Stimulated activated naive B cell treated with anti-CD40 and anti-IgM and Interleukin-4, amounts not matched to agents 10 μg/mL and 1 μg/mL and 100 μg/mL, for 72 hours (primary cell): Measurements from ENCODE around the gene CYP3A5.

ENCODE experiments used
- ATAC-seq, 2 donors: fragments of 150-1000 bp; cut with Tn5 transposase; replicated peaks; 2 replicates each; pipeline ENCODE4 v1.10.0; 2021; ENCODE audit warnings: moderate library complexity in 1 of 2
- DNase-seq: peaks from one replicate; pipeline ENCODE4 v3.0.0; 2021
- H3K27ac Mint-ChIP-seq: one replicate; pipeline ENCODE4 v1.8.0; 2022; ENCODE audit warnings: mild to moderate bottlenecking, mixed read lengths
- H3K27me3 Mint-ChIP-seq, 2 donors: one replicate each; pipeline ENCODE4 v1.8.0; 2022; ENCODE audit warnings: mixed read lengths in 2 of 2
- H3K36me3 Mint-ChIP-seq, 2 donors: one replicate each; pipeline ENCODE4 v1.8.0; 2022; ENCODE audit warnings: mixed read lengths in 2 of 2, mild to moderate bottlenecking in 1 of 2
- H3K4me1 Mint-ChIP-seq, 2 donors: one replicate each; pipeline ENCODE4 v1.8.0; 2022; ENCODE audit warnings: mixed read lengths in 2 of 2, mild to moderate bottlenecking in 1 of 2
- H3K4me3 Mint-ChIP-seq, 2 donors: one replicate each; pipeline ENCODE4 v1.8.0; 2022; ENCODE audit warnings: mild to moderate bottlenecking in 2 of 2, mixed read lengths in 2 of 2, moderate library complexity in 1 of 2
- H3K9me3 Mint-ChIP-seq, 2 donors: one replicate each; pipeline ENCODE4 v1.8.0; 2022; ENCODE audit warnings: mixed read lengths in 2 of 2, mild to moderate bottlenecking in 1 of 2

CYP3A5 gene

DNA sequence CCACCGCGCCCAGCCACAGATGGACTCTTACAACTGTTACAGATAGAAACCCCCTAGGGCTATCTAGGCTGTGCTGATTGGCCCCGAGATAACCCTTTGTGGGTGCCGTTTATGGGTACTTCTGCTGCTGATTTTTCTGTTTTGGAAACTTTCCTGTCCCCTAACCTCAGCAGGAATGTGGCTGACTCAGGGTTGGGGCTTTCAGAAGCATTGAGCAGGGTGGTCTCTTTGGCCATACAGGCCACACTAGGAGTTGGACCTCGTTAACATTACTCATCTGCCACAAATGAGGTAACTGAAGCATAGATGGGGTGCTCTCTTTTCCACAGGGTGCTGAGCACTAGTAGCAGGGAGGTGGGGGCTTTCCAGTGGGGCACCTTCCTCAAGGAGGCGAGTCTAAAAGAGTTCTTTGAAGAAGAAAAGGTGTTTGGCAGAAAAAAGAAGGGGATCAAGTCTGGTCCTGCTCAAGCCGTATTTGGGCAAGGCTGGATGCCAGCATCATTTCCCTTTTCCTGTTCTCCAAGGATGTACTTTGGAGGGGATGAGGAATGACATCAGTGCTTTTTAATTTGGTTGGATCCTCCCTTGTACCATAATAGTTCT, 56.6 kb downstream of the CYP3A5 start:
- Mint-ChIP-seq H3K4me3 (no peak overlapping the region), H3K27me3 (no peaks in the 10 kb centered on the region), H3K4me1 (peaks cover 18 to 47% of the 10 kb centered on the region in 2 donors), H3K36me3 (peaks cover 57 to 77% of the 10 kb centered on the region in 2 donors), H3K27ac (peak overlapping the region; percentile 43), H3K9me3 (no peaks in the 10 kb centered on the region)
- DNase-seq (no peak), ATAC-seq (no peak)

GRCh38 chr7:99622596-99622995, 57.2 kb downstream of the CYP3A5 start:
- Mint-ChIP-seq H3K4me3 (no peak overlapping the region), H3K27me3 (no peaks in the 10 kb centered on the region), H3K27ac (no peak overlapping the region), H3K9me3 (no peaks in the 10 kb centered on the region), H3K4me1 (peaks cover 24 to 53% of the 10 kb centered on the region in 2 donors), H3K36me3 (peaks cover 54 to 76% of the 10 kb centered on the region in 2 donors)
- DNase-seq (no peak), ATAC-seq (no peak)

DNA sequence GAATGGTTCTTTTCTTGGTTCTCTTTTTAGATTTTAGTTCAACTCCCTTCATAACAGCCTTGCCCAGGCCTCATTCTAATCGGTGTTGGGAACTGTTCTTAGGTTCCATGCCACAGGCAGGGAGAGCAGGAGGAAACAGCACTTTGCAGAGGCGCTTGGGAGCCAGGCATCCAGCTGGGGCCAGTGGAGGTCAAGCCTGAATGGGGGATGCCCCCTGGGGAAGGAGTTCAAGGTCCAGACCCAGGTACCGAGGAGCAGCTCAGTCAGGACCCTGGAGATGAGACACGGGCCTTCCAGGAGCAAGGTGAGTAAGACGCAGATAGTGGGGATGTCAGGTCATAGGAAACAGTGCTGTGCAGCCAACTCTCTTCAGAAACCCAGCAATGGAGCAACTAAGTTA, 58.5 kb downstream of the CYP3A5 start:
- H3K4me3 Mint-ChIP-seq = no peak overlapping the region
- peak overlapping the region; percentile 37 for H3K27ac Mint-ChIP-seq
- no peak for ATAC-seq
- peaks cover 29 to 66% of the 10 kb centered on the region in 2 donors for H3K4me1 Mint-ChIP-seq
- no peaks in the 10 kb centered on the region for H3K27me3 Mint-ChIP-seq
- peaks cover 52 to 74% of the 10 kb centered on the region in 2 donors for H3K36me3 Mint-ChIP-seq
- no peak for DNase-seq
- no peaks in the 10 kb centered on the region for H3K9me3 Mint-ChIP-seq

DNA sequence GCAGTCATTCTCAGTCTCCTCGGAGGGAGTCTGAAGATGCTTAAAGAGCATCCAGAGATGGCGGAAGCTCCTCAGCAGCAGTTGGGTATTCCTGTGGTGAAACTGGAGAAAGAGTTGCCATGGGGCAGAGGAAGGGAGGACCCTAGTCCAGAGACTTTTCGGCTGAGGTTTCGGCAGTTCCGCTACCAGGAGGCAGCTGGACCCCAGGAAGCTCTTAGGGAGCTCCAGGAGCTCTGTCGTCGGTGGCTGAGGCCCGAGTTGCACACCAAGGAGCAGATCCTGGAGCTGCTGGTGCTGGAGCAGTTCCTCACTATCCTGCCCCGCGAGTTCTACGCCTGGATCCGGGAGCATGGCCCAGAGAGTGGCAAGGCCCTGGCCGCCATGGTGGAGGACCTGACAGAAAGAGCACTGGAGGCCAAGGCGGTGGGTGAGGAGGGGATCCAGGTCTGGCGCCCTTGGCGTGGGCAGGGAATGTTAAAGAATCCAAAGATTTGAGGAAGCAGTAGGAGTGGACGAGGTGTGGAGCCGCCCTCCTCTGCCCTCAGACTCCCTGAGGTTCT, 60.1 kb downstream of the CYP3A5 start:
- Mint-ChIP-seq H3K4me1 (peaks cover 28 to 56% of the 10 kb centered on the region in 2 donors), H3K9me3 (no peaks in the 10 kb centered on the region), H3K36me3 (peaks cover 40 to 57% of the 10 kb centered on the region in 2 donors), H3K27me3 (peaks cover 0 to 5% of the 10 kb centered on the region in 2 donors), H3K27ac (no peak overlapping the region), H3K4me3 (no peak overlapping the region)
- ATAC-seq (no peak), DNase-seq (no peak)

DNA sequence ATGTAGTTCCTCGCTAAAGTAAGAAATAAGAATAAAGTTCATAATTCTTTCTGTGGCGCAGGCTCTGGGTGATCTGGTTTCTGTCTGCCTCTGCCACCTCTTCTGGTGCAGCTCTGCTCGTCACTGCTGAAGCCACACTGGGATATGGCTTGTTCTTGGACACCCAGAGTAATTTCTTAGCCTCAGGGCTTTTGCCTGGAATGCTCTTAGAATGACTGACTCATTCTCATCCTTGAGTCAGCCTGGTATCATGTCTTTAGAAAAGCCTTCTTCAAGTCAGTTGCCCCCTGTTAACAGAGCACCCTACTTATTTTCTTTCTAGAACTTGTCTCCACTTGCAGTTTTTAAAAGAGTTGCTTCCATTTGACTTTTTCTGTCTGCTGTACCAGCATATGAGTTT, 61.1 kb downstream of the CYP3A5 start:
- Mint-ChIP-seq H3K4me3 (peak overlapping the region; percentile 72 to 98), H3K27ac (no peak overlapping the region), H3K27me3 (peaks cover 0 to 9% of the 10 kb centered on the region in 2 donors), H3K36me3 (peaks cover 31 to 48% of the 10 kb centered on the region in 2 donors), H3K9me3 (no peaks in the 10 kb centered on the region), H3K4me1 (peaks cover 25 to 47% of the 10 kb centered on the region in 2 donors)
- ATAC-seq = no peak
- DNase-seq = no peak

DNA sequence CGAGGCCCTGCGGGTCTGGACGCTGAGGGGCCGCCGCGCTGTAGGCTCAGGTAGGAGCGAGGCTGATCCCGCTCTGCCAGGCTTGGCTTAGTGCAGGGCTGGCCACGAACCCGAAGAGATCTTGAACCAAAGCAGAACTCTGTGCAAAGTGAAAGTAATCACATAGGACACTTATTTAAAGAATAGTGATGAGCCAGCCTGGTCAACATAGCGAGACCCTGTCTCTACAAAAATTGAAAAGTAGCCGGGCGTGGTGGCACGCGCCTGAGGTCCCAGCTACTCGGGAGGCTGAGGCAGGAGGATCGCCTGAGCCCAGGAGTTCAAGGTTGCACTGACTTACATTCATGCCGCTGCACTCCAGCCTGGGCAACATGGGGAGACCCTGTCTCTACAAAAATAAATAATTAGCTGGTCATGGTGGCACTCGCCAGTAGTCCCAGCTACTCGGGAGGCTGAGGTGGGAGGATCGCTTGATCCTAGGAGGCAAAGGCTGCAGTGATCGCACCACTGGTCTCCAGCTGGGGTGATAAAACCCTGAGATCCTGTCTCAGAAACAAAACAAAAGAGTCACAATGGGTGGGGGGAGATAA, 62.5 kb downstream of the CYP3A5 start:
- Mint-ChIP-seq H3K27me3 (peaks cover 0 to 9% of the 10 kb centered on the region in 2 donors), H3K4me1 (peaks cover 22 to 39% of the 10 kb centered on the region in 2 donors), H3K4me3 (peak overlapping the region; percentile 96 to 98), H3K9me3 (no peaks in the 10 kb centered on the region), H3K36me3 (peaks cover 23 to 39% of the 10 kb centered on the region in 2 donors), H3K27ac (peak overlapping the region; percentile 97)
- ATAC-seq (no peak), DNase-seq (no peak)

GRCh38 chr7:99616359-99617191, 63.2 kb downstream of the CYP3A5 start, which contains the start of gene ZSCAN25:
ZSCAN25 (plus strand) TSS chr7:99616946; CDS start chr7:99619607, 2,661 bp downstream.
- peaks cover 0 to 9% of the 10 kb centered on the region in 2 donors for H3K27me3 Mint-ChIP-seq
- no peaks in the 10 kb centered on the region for H3K9me3 Mint-ChIP-seq
- peaks cover 21 to 33% of the 10 kb centered on the region in 2 donors for H3K36me3 Mint-ChIP-seq
- peaks cover 22 to 39% of the 10 kb centered on the region in 2 donors for H3K4me1 Mint-ChIP-seq
- peak within 1 kb of the TSS; percentile 97 for H3K27ac Mint-ChIP-seq
- ATAC-seq = peak; percentile 99
- peak; percentile 84 for DNase-seq
- peak within 1 kb of the TSS; percentile 96 to 98 for H3K4me3 Mint-ChIP-seq

GRCh38 chr7:99615989-99616358, 63.8 kb downstream of the CYP3A5 start:
- peak overlapping the region; percentile 96 to 98 for H3K4me3 Mint-ChIP-seq
- DNase-seq (no peak), ATAC-seq (no peak)
- peaks cover 17 to 27% of the 10 kb centered on the region in 2 donors for H3K36me3 Mint-ChIP-seq
- no peaks in the 10 kb centered on the region for H3K9me3 Mint-ChIP-seq
- peak overlapping the region; percentile 97 for H3K27ac Mint-ChIP-seq
- H3K27me3 Mint-ChIP-seq = peaks cover 0 to 9% of the 10 kb centered on the region in 2 donors
- H3K4me1 Mint-ChIP-seq = peaks cover 22 to 35% of the 10 kb centered on the region in 2 donors

- H3K4me3 Mint-ChIP-seq = no peak overlapping the region
- H3K27ac Mint-ChIP-seq = no peak overlapping the region
- ATAC-seq (no peak), DNase-seq (no peak)
- H3K4me1 Mint-ChIP-seq = peaks cover 22 to 31% of the 10 kb centered on the region in 2 donors
- H3K9me3 Mint-ChIP-seq = no peaks in the 10 kb centered on the region
- H3K27me3 Mint-ChIP-seq = peaks cover 4 to 9% of the 10 kb centered on the region in 2 donors
- peaks cover 10 to 28% of the 10 kb centered on the region in 2 donors for H3K36me3 Mint-ChIP-seq
Measured at GRCh38 chr7:99614495-99614894, 65.3 kb downstream of the CYP3A5 start.

DNA sequence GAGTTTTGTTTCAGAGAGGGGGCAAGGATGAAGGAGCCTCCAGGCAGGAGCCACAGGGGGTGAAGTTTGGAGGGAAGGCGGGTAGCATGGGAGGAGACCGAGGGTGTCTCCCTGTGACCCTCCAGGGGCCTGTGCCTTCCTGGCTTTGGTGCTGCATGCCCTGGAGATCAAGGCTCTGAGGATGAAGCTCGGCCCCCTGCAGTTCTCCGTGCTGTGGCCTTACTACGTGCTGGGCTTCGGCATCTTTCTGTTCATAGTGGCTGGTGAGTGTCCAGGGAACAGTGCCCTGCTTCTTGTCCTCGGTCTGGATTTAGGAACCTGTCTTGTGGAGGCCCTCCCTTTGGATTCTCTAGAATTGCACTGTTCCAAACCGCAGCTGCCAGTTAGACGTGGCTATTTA, 72.2 kb downstream of the CYP3A5 start:
- Mint-ChIP-seq H3K36me3 (peaks cover 0 to 12% of the 10 kb centered on the region in 2 donors), H3K27me3 (peaks cover 0 to 8% of the 10 kb centered on the region in 2 donors), H3K9me3 (no peaks in the 10 kb centered on the region), H3K4me3 (no peak overlapping the region), H3K27ac (no peak overlapping the region), H3K4me1 (no peaks in the 10 kb centered on the region)
- no peak for ATAC-seq
- DNase-seq = no peak

- no peak overlapping the region for H3K4me3 Mint-ChIP-seq
- peaks cover 0 to 8% of the 10 kb centered on the region in 2 donors for H3K27me3 Mint-ChIP-seq
- DNase-seq (no peak), ATAC-seq (no peak)
- H3K27ac Mint-ChIP-seq = no peak overlapping the region
- no peaks in the 10 kb centered on the region for H3K4me1 Mint-ChIP-seq
- H3K9me3 Mint-ChIP-seq = no peaks in the 10 kb centered on the region
- H3K36me3 Mint-ChIP-seq = peaks cover 0 to 12% of the 10 kb centered on the region in 2 donors
Measured at GRCh38 chr7:99606531-99606930, 73.3 kb downstream of the CYP3A5 start.

DNA sequence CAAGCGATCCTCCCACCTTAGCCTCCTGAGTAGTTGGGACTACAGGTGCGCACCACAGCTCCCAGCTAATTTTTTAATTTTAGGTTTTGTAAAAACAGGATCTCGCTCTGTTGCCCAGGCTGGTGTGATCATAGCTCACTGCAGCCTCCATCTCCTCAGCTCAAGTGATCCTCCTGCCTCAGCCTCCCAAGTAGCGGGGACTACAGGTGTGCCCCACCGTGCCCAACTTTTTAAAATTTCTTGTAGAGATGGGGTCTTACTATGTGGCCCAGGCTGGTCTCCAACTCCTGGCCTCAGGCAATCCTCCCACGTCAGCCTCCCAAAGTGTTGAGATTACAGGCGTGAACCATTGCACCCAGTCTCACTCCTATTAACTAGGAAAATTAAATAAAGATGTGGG, 74.3 kb downstream of the CYP3A5 start:
- Mint-ChIP-seq H3K27ac (no peak overlapping the region), H3K4me3 (no peak overlapping the region), H3K36me3 (peaks cover 0 to 7% of the 10 kb centered on the region in 2 donors), H3K27me3 (peaks cover 0 to 4% of the 10 kb centered on the region in 2 donors), H3K9me3 (no peaks in the 10 kb centered on the region), H3K4me1 (no peaks in the 10 kb centered on the region)
- DNase-seq = no peak
- ATAC-seq = no peak

GRCh38 chr7:99601656-99602310, 78.0 kb downstream of the CYP3A5 start:
- ATAC-seq (no peak), DNase-seq (no peak)
- Mint-ChIP-seq H3K27ac (no peak overlapping the region), H3K4me1 (no peaks in the 10 kb centered on the region), H3K9me3 (no peaks in the 10 kb centered on the region), H3K4me3 (no peak overlapping the region), H3K27me3 (no peaks in the 10 kb centered on the region), H3K36me3 (peaks cover 0 to 6% of the 10 kb centered on the region in 2 donors)

DNA sequence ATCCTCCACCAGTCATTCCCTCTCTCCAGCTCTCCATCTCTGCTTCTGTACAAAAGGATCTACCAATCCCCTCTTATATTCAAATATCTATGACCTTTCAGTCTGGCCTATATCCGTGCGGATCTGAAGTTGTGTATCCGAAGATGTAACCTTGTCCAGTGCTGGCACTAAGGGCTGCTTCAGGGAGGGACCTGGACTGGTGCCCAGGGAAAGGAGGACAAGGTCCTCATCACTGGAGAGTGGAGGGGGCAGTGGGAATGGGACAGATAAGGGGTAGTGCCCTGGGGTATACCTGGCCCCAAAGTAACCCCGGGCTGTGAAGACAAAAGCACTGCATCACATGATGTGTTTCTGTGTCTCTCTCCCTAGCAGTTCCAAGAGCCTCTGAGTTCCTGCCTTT, 80.0 kb downstream of the CYP3A5 start:
- Mint-ChIP-seq H3K4me3 (no peak overlapping the region), H3K27me3 (no peaks in the 10 kb centered on the region), H3K9me3 (no peaks in the 10 kb centered on the region), H3K36me3 (peaks cover 0 to 6% of the 10 kb centered on the region in 2 donors), H3K4me1 (no peaks in the 10 kb centered on the region), H3K27ac (no peak overlapping the region)
- no peak for DNase-seq
- ATAC-seq = no peak
